ENCODE data around the gene UTP25.
"Not testable (repeated sequence)": the region's sequence is repeated elsewhere in the genome, so short reads cannot be mapped to it uniquely, and the experiment has no call there.

The UTP25 gene

DNA sequence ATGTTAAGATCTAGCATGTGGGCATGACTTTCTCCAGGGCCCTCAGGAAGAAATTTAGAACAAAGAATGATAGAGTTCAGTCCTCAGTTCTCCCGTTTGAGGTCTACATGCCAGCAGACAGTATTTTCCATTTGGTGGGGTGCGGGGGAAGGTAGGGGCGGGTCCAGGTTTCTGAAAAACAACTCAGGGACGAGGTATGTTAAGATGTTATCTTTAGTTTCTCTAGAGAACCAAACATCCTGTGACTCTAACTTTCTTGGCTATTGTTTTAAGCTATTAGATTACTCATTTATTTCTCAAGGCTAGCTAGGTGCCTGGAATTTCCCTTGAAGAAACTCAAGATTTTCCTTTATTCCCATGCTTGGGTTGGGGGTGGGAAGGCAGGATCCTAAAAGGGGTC lies 67.9 kb downstream of the UTP25 start:
- no peaks in the 10 kb centered on the region for H3K9me3 ChIP-seq (ENCODE audit: control insufficient read depth in 2 of 2, low read length in 2 of 2)
- no peaks in the 10 kb centered on the region for H3K4me1 ChIP-seq (ENCODE audit: control insufficient read depth, insufficient read depth, low read length)
- H3K9ac ChIP-seq (ENCODE audit: low read length in 2 of 2): no peak overlapping the region
- no peak overlapping the region for H3K27ac ChIP-seq (ENCODE audit: low read length)
- H3K4me3 ChIP-seq (ENCODE audit: low read length in 2 of 2): no peak overlapping the region
- H3K27me3 ChIP-seq (ENCODE audit: control insufficient read depth in 1 of 2, insufficient read depth in 2 of 2, low read length in 2 of 2): no peaks in the 10 kb centered on the region
- no peaks in the 10 kb centered on the region for H3K36me3 ChIP-seq (ENCODE audit: control insufficient read depth in 2 of 2, insufficient read depth in 2 of 2, low read length in 2 of 2)

DNA sequence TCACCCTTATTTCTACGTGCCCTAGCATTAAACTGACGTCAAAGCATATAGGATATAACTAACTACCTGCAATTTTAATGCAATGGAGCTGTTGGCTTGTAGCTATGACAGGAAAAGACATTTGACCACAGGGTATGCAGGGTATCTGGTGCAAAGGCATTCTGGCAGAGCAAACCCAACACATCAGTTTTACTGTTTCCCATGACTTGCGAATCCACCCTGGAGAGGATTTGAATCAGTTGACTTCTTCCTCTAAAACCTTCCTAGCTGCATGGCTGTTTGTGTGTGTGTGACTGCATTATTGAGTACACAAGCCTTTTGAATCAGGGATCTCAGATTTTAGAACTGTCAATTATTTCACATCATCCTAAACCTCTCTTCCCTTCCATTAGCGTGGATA lies 68.6 kb downstream of the UTP25 start:
- no peaks in the 10 kb centered on the region for H3K36me3 ChIP-seq (ENCODE audit: control insufficient read depth in 2 of 2, insufficient read depth in 2 of 2, low read length in 2 of 2)
- no peak overlapping the region for H3K27ac ChIP-seq (ENCODE audit: low read length)
- no peaks in the 10 kb centered on the region for H3K9me3 ChIP-seq (ENCODE audit: control insufficient read depth in 2 of 2, low read length in 2 of 2)

DNA sequence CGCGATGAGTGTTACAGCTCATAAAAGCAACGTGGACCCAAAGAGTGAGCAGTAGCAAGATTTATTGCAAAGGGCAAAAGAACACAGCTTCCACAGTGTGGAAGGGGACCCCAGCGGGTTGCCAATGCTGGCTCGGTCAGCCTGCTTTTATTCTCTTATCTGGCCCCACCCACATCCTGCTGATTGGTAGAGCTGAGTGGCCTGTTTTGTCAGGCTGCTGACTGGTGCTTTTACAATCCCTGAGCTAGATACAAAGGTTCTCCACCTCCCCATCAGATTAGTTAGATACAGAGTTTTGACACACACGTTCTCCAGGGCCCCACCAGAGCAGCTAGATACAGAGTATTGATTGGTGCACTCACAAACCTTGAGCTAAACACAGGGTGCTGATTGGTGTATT lies 70.5 kb downstream of the UTP25 start:
- H3K4me3 ChIP-seq (ENCODE audit: low read length in 2 of 2); H3K9me3 ChIP-seq (ENCODE audit: control insufficient read depth in 2 of 2, low read length in 2 of 2); H3K27me3 ChIP-seq (ENCODE audit: control insufficient read depth in 1 of 2, insufficient read depth in 2 of 2, low read length in 2 of 2); H3K27ac ChIP-seq (ENCODE audit: low read length); H3K36me3 ChIP-seq (ENCODE audit: control insufficient read depth in 2 of 2, insufficient read depth in 2 of 2, low read length in 2 of 2); H3K4me1 ChIP-seq (ENCODE audit: control insufficient read depth, insufficient read depth, low read length); H3K9ac ChIP-seq (ENCODE audit: low read length in 2 of 2): not testable (repeated sequence)

More for the DNA sequence above, 68.6 kb downstream of the UTP25 start:
- no peaks in the 10 kb centered on the region for H3K4me1 ChIP-seq (ENCODE audit: control insufficient read depth, insufficient read depth, low read length)
- no peak overlapping the region for H3K4me3 ChIP-seq (ENCODE audit: low read length in 2 of 2)
- no peaks in the 10 kb centered on the region for H3K27me3 ChIP-seq (ENCODE audit: control insufficient read depth in 1 of 2, insufficient read depth in 2 of 2, low read length in 2 of 2)
- H3K9ac ChIP-seq (ENCODE audit: low read length in 2 of 2): no peak overlapping the region

DNA sequence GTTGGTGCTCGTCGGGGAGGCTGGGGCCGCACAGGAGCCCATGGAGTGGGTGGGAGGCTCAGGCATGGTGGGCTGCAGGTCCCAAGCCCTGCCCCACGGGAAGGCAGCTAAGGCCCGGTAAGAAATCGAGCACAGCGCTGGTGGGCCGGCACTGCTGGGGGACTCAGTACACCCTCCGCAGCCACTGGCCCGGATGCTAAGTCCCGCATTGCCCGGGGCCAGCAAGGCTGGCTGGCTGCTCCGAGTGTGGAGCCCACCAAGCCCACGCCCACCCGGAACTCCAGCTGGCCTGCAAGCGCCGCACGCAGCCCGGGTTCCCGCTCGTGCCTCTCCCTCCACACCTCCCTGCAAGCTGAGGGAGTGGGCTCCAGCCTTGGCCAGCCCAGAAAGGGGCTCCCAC lies 71.1 kb downstream of the UTP25 start:
- H3K9ac ChIP-seq (ENCODE audit: low read length in 2 of 2); H3K4me1 ChIP-seq (ENCODE audit: control insufficient read depth, insufficient read depth, low read length); H3K27me3 ChIP-seq (ENCODE audit: control insufficient read depth in 1 of 2, insufficient read depth in 2 of 2, low read length in 2 of 2); H3K4me3 ChIP-seq (ENCODE audit: low read length in 2 of 2); H3K9me3 ChIP-seq (ENCODE audit: control insufficient read depth in 2 of 2, low read length in 2 of 2); H3K36me3 ChIP-seq (ENCODE audit: control insufficient read depth in 2 of 2, insufficient read depth in 2 of 2, low read length in 2 of 2); H3K27ac ChIP-seq (ENCODE audit: low read length): not testable (repeated sequence)

DNA sequence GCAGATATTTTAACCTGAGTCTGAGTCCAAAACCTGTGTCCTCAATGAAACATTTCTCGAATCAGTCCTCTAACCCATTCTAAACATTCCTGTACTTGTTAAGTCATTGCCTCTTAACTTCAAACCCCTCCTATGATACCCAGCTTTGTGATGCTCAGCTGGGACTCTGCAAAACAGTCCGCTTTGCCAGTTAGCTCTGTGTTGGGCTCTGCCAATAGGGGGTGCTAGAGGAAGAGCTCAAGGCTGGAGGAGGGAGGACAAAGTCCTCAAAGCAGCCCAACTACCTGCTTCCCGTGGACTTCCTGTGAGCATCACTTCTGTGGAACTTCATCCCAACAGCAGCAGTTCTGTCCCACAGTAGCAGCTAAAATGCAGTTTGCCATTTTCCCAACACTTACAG lies 72.2 kb downstream of the UTP25 start:
- Histone ChIP-seq H3K27me3 (ENCODE audit: control insufficient read depth in 1 of 2, insufficient read depth in 2 of 2, low read length in 2 of 2) (no peaks in the 10 kb centered on the region), H3K9me3 (ENCODE audit: control insufficient read depth in 2 of 2, low read length in 2 of 2) (no peaks in the 10 kb centered on the region), H3K4me3 (ENCODE audit: low read length in 2 of 2) (no peak overlapping the region), H3K4me1 (ENCODE audit: control insufficient read depth, insufficient read depth, low read length) (no peaks in the 10 kb centered on the region), H3K9ac (ENCODE audit: low read length in 2 of 2) (no peak overlapping the region), H3K27ac (ENCODE audit: low read length) (no peak overlapping the region), H3K36me3 (ENCODE audit: control insufficient read depth in 2 of 2, insufficient read depth in 2 of 2, low read length in 2 of 2) (no peaks in the 10 kb centered on the region)

DNA sequence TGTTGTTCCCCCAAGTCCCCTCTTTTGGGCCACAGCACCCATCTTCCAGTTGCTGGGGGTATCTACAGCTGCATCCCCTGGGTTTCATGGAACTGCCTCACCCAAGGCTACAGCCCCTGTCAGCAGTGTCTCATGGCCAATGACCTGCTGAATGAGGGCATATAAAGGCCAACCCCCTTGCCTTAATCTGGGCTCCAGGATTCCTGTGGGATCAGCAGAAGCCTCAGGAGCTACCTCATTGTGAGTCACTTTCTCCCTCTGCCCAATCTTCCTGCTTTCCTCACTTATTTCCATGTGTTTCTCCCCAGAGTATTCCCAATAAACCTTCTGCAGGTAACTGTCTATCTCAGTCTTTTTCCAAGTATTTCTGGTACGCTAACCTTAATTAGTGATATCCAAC lies 73.0 kb downstream of the UTP25 start:
- H3K9me3 ChIP-seq (ENCODE audit: control insufficient read depth in 2 of 2, low read length in 2 of 2): no peaks in the 10 kb centered on the region
- H3K27ac ChIP-seq (ENCODE audit: low read length): no peak overlapping the region
- H3K9ac ChIP-seq (ENCODE audit: low read length in 2 of 2): no peak overlapping the region
- H3K36me3 ChIP-seq (ENCODE audit: control insufficient read depth in 2 of 2, insufficient read depth in 2 of 2, low read length in 2 of 2): no peaks in the 10 kb centered on the region
- no peaks in the 10 kb centered on the region for H3K27me3 ChIP-seq (ENCODE audit: control insufficient read depth in 1 of 2, insufficient read depth in 2 of 2, low read length in 2 of 2)
- H3K4me1 ChIP-seq (ENCODE audit: control insufficient read depth, insufficient read depth, low read length): no peaks in the 10 kb centered on the region
- no peak overlapping the region for H3K4me3 ChIP-seq (ENCODE audit: low read length in 2 of 2)

DNA sequence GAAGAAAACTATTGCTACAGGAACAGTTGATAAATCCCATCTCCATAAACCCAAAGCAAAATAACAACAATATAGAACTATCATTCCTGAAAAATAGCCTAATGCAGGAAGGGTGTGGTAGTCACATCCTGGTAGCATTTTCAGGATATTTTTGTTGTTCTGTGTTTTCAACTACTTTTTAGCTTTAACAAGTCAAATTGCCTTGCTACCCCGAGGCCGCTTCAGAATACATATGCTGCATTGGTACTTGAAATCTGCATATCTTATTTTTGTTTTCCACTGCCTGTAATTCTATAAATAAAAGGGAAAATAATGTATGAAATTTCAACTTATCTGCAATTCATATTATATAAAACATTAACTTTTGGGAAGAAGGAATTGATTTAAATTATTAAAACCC lies 73.4 kb downstream of the UTP25 start:
- H3K9me3 ChIP-seq (ENCODE audit: control insufficient read depth in 2 of 2, low read length in 2 of 2): no peaks in the 10 kb centered on the region
- no peak overlapping the region for H3K9ac ChIP-seq (ENCODE audit: low read length in 2 of 2)
- H3K4me3 ChIP-seq (ENCODE audit: low read length in 2 of 2): no peak overlapping the region
- no peaks in the 10 kb centered on the region for H3K36me3 ChIP-seq (ENCODE audit: control insufficient read depth in 2 of 2, insufficient read depth in 2 of 2, low read length in 2 of 2)
- no peaks in the 10 kb centered on the region for H3K4me1 ChIP-seq (ENCODE audit: control insufficient read depth, insufficient read depth, low read length)
- H3K27me3 ChIP-seq (ENCODE audit: control insufficient read depth in 1 of 2, insufficient read depth in 2 of 2, low read length in 2 of 2): no peaks in the 10 kb centered on the region
- no peak overlapping the region for H3K27ac ChIP-seq (ENCODE audit: low read length)

DNA sequence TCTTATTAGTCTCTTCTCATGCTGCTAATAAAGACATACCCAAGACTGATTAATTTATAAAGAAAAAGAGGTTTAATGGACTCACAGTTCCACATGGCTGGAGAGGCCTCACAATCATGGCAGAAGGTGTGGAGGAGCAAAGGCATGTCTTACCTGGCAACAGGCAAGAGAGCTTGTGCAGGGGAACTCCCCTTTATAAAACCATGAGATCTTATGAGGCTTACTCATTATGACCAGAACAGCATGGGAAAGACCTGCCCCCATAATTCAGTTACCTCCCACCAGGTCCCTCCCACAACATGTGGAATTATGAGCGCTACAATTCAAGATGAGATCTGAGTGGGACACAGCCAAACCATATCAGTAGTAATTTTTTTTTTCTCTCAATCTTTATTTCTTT lies 77.0 kb downstream of the UTP25 start:
- H3K4me1 ChIP-seq (ENCODE audit: control insufficient read depth, insufficient read depth, low read length); H3K27me3 ChIP-seq (ENCODE audit: control insufficient read depth in 1 of 2, insufficient read depth in 2 of 2, low read length in 2 of 2); H3K9ac ChIP-seq (ENCODE audit: low read length in 2 of 2); H3K27ac ChIP-seq (ENCODE audit: low read length); H3K36me3 ChIP-seq (ENCODE audit: control insufficient read depth in 2 of 2, insufficient read depth in 2 of 2, low read length in 2 of 2); H3K4me3 ChIP-seq (ENCODE audit: low read length in 2 of 2); H3K9me3 ChIP-seq (ENCODE audit: control insufficient read depth in 2 of 2, low read length in 2 of 2): not testable (repeated sequence)
